HG03575 (cell line): ENCODE results near the gene ZMAT2.
"Not testable (repeated sequence)": the region's sequence is repeated elsewhere in the genome, so short reads cannot be mapped to it uniquely, and the experiment has no call there.

Source experiments
- ATAC-seq: cut with Tn5 transposase; IDR thresholded peaks from one replicate; pipeline ENCODE4 v1.9.1; 2021; ENCODE audit not compliant: unreplicated experiment, insufficient number of reproducible peaks, low FRiP score; ENCODE audit errors: extremely low read depth

The ZMAT2 gene

DNA sequence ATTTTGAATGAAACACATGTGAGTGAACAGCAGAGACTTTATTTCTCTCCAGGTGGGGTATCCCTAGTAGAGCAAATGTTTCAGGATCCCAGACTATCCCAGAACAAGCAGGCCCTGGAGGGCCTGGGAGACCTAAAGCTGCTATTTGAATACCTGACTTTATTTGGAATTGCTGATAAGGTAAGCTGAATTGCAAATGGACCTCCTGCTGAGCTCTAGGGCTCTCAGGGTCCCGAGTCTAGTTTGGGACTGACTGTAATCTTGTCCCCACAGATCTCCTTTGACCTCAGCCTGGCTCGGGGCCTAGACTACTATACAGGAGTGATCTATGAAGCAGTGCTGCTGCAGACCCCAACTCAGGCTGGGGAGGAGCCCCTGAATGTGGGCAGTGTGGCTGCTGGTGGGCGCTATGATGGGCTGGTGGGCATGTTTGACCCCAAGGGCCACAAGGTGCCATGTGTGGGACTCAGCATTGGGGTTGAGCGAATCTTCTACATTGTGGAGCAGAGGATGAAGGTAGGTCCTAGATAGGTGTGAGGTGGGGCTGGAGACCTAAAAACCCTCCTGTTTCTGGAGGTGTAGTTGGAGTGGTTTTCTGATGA lies 3.3 kb upstream of the ZMAT2 start:
- no peak for ATAC-seq

DNA sequence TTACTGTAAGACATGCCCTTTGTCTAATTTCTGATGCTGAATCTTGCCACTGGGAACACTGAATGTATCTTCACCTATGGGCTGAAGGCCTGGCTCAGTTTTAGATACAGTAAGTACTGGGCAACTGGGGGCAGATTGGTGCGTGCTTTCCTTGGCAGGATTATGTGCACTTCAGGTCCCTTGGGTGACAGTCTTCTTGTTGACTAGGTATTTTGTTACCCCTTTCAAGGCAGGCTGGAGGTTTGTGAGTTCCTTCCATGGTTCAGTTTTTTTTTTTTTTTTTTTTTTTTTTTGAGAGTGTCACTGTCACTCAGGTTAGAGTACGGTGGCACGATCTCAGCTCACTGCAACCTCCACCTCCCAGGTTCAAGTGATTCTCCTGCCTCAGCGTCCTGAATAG lies 7.6 kb downstream of the ZMAT2 start:
- ATAC-seq, result no peak

DNA sequence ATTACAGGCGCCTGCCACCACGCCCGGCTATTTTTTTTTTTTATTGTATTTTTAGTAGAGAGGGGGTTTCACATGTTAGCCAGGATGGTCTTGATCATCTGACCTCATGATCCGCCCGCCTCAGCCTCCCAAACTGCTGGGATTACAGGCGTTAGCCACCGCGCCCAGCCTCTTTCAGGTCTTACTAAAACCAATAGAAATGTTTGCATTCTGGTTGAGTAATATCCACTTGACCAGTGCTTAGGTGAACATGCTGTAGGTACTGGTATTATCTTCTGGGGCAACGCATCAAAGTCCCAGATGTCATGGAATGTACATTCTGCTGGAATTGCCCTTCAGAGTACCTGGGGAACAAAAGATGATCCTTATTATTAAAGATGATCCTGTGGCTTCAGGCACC lies 8.5 kb downstream of the ZMAT2 start:
- ATAC-seq, result not testable (repeated sequence)

DNA sequence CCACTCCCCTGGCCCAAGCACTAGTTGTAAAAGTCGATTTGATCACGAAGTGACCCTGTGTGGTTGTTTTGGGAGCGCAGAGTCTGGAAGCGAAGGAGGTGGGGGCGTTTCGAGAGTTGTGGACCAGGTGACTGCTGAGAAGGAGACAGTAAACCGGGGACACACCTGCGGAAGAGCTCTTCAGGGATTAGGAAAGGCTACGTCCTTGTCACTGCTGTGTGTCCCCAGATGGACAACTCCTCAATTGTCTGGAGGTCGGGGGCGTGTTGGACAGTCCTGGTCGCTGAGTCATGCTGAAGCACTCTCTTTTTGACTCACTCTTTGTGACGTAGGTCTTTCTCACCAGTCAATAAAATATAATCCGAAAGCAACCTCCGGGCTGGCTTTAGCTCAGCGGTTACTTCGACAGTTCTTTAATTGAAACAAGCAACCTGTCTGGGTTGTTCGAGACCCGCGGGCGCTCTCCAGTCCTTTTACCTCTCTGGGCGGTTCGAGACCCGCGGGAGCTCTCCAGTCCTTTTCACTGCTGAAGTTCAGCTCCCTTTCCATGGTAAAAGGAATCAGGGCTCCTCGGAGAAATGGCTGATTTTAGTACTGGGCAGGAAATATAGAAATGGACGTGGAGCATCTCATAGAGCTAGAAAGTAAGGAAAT lies 10.8 kb downstream of the ZMAT2 start:
- ATAC-seq, result peak; percentile 74

DNA sequence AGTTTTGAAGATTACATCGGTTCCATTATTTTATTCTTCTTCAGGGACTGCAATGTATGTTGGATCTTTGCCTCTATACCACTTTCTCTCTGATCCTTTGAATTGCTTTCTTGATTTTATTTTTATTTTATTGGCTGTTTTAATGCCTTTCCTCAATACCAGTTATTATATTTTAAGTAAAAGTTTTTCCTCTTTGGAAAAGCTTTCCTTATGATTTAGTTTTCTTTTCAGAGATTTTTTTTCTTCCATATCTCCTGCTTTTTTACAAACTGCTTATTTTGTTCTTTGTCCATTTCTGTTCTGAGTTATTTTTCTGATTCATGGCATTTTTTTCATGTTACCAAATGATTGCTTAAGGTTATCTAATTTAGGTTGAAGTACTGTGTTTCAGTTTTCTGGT lies 11.5 kb downstream of the ZMAT2 start:
- ATAC-seq, result no peak

DNA sequence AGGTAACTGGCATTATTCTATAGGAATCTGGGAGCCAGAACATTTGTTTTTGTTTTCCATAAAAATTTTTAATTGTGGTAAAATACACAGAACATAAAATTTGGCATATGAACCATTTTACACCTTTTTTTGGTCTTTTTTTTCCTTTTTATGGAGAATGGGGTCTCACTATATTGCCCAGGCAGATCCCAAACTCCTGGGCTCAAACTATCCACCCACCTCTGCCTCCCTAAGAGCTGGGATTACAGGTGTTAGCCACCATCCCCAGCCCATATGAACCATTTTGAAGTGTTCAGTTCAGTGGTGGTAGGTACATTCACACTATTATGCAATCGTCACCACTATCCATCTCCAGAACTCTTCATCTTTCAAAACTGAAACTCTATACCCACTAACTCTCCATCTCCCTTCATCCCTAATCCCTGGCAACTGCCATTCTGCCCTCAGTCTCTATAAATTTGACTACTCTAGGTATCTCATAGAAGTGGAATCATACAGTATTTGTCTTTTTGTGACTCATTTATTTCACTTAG lies 13.4 kb downstream of the ZMAT2 start:
- ATAC-seq, result no peak

DNA sequence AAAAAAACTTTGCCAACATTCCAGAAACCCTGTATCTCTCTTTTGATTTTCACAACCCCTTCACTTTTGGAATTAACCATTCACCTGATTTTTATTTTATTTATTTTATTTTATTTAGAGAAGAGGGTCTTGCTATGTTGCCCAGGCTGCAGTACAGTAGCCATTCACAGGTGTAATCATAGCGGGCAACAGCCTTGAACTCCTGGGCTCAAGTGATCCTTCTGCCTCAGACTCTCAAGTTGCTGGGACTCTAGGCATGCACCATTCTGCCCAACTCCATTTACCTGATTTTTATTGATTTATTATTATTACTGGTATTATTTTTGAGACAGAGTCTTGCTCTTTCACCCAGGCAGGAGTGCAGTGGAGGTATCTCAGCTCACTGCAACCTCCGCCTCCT lies 16.0 kb downstream of the ZMAT2 start:
- ATAC-seq, result not testable (repeated sequence)

DNA sequence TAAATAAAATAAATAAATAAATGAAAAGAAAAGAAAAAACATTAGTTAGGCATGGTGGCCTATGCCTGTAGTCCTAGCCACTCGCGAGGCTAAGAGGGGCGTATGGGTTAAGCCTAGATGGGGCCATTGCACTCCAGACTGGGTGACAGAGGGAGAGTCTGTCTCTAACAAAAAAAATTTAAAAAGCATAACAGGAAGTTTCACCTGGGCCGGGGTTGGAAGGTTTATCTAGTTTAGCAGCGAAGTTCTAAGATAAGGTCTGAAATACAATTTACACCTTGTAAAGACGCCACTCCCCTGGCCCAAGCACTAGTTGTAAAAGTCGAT lies 18.0 kb downstream of the ZMAT2 start:
- no peak for ATAC-seq

DNA sequence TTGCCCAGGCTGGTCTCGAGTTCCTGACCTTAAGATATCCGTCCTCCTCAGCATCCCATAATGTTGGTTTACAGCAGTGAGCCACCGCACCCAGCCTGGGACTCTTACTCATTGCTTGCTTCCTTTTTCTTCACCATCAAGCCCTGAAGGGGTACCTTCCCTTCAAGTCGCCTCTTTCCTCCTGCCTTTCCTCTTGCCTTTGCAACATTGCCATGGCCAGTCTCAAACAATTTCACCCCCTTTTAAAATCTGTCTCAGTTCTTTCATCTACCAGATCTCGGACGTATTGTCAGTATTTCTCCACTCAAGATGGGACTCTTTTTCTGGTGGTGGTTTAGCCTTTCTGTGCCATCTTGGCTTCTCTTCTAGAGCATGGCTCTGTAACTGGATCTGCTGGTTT lies 20.5 kb downstream of the ZMAT2 start:
- not testable (repeated sequence) for ATAC-seq

DNA sequence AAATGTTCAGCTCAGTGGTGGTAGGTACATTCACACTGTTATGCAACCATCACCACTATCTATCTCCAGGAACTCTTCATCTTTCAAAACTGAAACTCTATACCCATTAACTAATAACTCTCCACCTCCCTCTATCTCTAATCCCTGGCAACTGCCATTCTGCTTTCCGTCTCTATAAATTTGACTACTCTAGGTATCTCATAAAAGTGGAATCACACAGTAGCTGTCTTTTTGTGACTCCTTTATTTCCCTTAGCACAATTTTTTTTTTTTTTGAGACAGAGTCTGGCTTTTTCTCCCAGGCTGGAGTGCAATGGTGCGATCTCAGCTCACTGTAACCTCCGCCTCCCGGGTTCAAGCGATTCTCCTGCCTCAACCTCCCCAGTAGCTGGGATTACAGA lies 21.1 kb downstream of the ZMAT2 start:
- not testable (repeated sequence) for ATAC-seq

DNA sequence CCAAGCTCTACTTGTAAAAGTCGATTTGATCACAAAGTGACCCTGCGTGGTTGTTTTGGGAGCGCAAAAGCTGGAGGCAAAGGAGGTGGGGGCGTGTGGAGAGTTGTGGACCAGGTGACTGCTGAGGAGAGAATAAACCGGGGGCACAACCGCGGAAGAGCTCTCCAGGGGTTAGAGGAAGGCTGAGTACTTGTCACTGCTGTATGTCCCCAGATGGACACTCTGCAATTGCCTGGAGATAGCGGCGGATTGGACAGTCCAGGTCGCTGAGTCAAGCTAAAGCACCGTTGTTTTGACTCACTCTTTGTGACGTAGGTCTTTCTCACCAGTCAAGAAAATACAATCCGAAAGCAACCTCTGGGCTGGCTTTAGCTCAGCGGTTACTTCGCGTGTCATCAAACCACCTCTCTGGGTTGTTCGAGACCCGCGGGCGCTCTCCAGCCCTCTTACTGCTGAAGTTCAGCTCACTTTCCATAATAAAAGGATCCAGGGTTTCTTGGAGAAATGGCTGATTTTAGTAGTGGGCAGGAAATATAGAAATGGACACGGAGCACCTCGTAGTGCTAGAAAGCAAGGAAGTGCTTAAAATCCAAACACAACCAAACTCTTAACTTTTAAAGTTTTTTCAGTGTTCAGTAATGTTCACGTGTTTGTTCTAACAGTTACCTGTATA lies 25.7 kb downstream of the ZMAT2 start:
- ATAC-seq, result peak; percentile 81

DNA sequence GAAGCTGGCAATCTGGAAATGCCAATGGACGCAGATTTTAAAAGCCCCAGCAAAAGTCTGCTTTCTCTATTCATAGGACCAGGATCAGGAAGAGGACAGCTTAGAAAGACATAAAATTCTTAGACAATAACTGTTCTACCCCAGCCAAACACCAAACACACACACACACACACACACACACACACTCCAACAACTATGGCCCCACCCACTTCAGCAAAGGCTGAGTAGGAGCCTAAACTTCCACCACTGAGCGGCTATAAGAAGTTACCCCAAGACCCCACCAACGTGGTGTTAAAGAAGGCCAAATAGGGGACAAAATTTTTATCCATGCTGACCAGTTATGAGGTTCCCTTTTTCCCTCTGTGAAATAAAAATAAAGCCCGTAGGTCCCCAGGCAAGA lies 32.9 kb downstream of the ZMAT2 start:
- no peak for ATAC-seq

DNA sequence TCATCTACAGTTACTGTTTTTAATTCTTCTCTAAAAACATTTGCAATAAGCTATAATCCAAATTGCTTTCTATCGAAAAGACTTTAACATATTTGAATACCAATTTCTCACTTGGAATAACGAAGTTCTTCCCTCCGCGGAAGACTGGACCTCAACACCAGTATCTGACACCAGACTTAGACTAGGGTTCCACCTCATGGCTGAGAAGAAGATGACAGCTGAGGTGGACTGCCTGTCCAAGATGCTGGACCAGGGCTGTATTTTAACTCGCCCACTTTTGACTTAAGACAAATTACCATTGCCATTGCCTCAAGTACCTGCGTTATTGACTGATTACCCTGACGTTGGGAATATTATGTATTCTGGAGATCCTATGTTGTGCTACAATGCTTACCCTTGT lies 34.1 kb downstream of the ZMAT2 start:
- no peak for ATAC-seq

DNA sequence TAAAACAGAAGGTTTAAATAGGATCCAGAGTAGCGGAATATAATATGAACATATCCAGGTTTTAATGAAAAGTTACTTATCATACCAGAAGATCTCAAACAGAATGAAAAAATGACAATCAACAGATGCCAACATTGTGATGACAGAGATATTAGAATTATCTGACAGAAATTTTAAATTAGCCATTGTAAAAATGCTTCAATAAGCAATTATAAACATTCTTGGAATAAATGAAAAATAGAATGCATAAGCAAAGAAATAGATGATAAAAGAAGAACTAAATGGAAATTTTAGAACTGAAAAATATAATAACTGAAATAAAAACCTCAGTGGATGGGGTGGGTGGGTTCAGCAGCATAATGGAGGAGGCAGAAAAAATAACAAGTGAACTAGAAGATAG lies 37.2 kb downstream of the ZMAT2 start:
- no peak for ATAC-seq

DNA sequence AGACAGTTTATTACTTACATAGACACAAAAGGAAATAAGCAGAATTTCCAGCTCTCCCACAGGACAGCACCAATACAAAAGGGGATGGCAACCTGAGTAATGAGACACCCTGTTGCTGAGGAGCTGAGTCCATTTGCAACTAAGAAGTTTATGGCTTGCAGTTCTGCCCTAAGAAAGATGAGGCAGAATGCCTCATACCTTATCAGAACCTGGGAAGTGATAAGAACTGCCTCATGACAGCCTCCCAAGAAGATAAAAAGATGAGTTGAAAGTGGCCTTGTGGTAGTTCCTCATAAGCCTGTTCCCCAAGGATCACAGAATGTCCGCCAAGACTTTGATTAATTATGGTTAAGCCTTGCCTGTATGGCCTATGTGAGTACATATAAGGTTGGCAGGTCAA lies 41.7 kb downstream of the ZMAT2 start:
- ATAC-seq, result no peak

DNA sequence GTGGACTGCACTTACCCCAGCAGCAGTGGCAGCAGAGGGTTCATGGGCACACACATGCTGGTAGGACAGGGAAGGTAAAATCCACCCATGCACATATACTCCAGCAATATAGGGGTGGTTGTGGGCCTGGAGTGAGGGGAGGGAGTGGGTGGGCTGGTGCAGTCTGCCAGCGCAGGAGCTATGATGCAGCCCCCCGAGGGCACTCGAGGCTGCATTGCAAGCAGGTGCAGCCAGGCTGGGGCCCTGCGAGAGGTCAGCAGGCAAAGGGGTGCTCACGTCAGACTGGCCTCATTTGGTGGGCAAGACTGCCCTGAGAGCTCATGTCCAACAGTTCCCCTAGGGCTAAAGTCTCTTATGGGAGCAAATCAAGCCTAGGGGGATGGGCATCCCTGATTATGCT lies 53.3 kb downstream of the ZMAT2 start:
- no peak for ATAC-seq
